Progenitor cell of endocrine pancreas (in vitro differentiated cells): ENCODE results near the gene PADI3. TPM values are rescaled to one million over a fixed set of nuclear protein-coding genes. Genes with fewer than 3 reads are reported as not detected.

ENCODE experiments used
- DNase-seq: peaks from one replicate; pipeline ENCODE4 v3.0.0; 2021; ENCODE audit warnings: low spot score; ENCODE audit not compliant: unreplicated experiment
- H3K27ac Mint-ChIP-seq: 2 replicates; pipeline ENCODE4 v1.8.0; 2021; ENCODE audit warnings: mild to moderate bottlenecking, moderate library complexity, mixed read lengths
- H3K27me3 Mint-ChIP-seq: 2 replicates; pipeline ENCODE4 v1.8.0; 2021; ENCODE audit warnings: mixed read lengths
- H3K36me3 Mint-ChIP-seq: 2 replicates; pipeline ENCODE4 v1.8.0; 2022; ENCODE audit warnings: mixed read lengths; ENCODE audit not compliant: insufficient read depth
- H3K4me1 Mint-ChIP-seq: 2 replicates; pipeline ENCODE4 v1.8.0; 2021; ENCODE audit warnings: low read depth, mixed read lengths
- H3K4me3 Mint-ChIP-seq: 2 replicates; pipeline ENCODE4 v1.8.0; 2021; ENCODE audit warnings: low read depth, mild to moderate bottlenecking, moderate library complexity, mixed read lengths
- H3K9me3 Mint-ChIP-seq: 2 replicates; pipeline ENCODE4 v1.8.0; 2021; ENCODE audit warnings: low read depth, mixed read lengths
- total RNA-seq: library from RNA; stranded (reverse); gene quantifications from 2 replicates; pipeline ENCODE4 v1.2.1, GENCODE V29; 2021
- TF ChIP-seq, protein P1 (sequence below): fragments of 200-600 bp; sonication (generic); IDR thresholded peaks from one replicate; pipeline ENCODE4 v1.5.0; 2021; ENCODE audit warnings: antibody characterized with exemption, mild to moderate bottlenecking; ENCODE audit not compliant: unreplicated experiment

PADI3 gene
- total RNA-seq, 1 donor from 2014 or later, result not detected

DNA sequence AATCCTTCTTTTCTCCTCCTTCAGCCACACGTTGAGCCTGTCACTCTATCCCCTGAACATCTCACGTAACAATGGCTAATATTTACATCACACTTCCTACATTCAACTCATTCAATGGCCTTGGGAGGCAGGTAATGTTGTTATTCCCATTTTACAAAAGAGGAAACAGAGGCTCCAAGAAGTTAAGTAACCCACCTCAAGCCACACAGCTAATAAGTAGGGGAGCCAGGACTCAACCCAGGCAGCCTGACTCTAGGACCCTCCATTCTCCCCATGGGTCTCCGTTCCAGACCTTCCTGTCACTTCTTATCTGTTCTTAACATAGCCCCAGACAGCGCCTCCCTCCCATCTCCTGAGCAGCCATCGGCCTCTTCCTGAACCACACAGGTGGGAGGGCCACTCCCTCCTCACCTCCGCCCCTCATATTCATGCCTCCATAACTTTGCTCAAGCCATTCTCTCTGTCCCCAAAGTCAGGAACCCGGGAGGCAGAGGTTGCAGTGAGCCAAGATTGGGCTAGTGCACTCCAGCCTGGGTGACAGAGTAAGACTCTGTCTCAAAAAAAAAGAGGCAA is 61.3 kb downstream of the PADI3 start:
- no peak for DNase-seq
- Mint-ChIP-seq H3K27ac (peak overlapping the region; percentile 5), H3K4me3 (no peak overlapping the region), H3K36me3 (no peaks in the 10 kb centered on the region), H3K4me1 (peaks cover 1% of the 10 kb centered on the region), H3K9me3 (no peaks in the 10 kb centered on the region), H3K27me3 (peaks cover 15% of the 10 kb centered on the region)
- TF ChIP-seq, protein P1, sequence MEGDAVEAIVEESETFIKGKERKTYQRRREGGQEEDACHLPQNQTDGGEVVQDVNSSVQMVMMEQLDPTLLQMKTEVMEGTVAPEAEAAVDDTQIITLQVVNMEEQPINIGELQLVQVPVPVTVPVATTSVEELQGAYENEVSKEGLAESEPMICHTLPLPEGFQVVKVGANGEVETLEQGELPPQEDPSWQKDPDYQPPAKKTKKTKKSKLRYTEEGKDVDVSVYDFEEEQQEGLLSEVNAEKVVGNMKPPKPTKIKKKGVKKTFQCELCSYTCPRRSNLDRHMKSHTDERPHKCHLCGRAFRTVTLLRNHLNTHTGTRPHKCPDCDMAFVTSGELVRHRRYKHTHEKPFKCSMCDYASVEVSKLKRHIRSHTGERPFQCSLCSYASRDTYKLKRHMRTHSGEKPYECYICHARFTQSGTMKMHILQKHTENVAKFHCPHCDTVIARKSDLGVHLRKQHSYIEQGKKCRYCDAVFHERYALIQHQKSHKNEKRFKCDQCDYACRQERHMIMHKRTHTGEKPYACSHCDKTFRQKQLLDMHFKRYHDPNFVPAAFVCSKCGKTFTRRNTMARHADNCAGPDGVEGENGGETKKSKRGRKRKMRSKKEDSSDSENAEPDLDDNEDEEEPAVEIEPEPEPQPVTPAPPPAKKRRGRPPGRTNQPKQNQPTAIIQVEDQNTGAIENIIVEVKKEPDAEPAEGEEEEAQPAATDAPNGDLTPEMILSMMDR, result no peak

- TF ChIP-seq, protein P1, result no peak
- peaks cover 1% of the 10 kb centered on the region for H3K4me1 Mint-ChIP-seq
- DNase-seq, result no peak
- no peak overlapping the region for H3K27ac Mint-ChIP-seq
- H3K36me3 Mint-ChIP-seq, result no peaks in the 10 kb centered on the region
- H3K4me3 Mint-ChIP-seq, result no peak overlapping the region
- H3K27me3 Mint-ChIP-seq, result peaks cover 18% of the 10 kb centered on the region
- no peaks in the 10 kb centered on the region for H3K9me3 Mint-ChIP-seq
These were observed 64.8 kb downstream of the PADI3 start for GRCh38 chr1:17313530-17314309.

GRCh38 chr1:17314491-17314971 is 65.6 kb downstream of the PADI3 start:
- DNase-seq, result no peak
- H3K27me3 Mint-ChIP-seq, result peaks cover 18% of the 10 kb centered on the region
- H3K9me3 Mint-ChIP-seq, result no peaks in the 10 kb centered on the region
- H3K4me3 Mint-ChIP-seq, result no peak overlapping the region
- H3K36me3 Mint-ChIP-seq, result no peaks in the 10 kb centered on the region
- TF ChIP-seq, protein P1, result no peak
- peaks cover 1% of the 10 kb centered on the region for H3K4me1 Mint-ChIP-seq
- no peak overlapping the region for H3K27ac Mint-ChIP-seq

DNA sequence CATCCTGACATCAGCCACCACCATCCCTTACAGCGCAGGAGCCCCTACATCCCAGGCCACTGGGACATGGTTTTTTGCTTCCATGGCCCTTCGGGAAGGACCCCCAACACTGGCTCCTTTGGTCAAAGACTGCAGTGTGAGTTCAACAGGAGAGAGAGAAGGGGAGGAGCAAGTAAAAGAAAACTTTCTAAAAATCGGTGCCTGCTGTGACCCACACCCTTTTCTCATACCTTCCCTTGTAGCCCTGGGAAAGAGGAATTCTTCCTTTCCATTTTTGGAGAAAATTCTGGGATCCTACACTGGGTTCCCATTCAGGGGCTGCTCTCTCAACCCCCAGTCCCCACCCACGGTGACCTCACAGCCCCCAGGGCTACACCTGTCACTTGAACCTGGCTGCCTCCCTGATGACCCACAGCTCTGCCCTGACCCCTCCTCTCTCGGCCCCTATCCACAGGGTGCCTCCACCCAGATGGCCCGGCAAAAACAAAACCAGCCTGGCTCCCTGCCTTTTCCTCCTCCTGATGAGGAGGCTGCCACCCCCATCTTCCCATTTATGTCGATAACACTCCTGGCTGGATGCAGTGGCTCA is 66.7 kb downstream of the PADI3 start:
- Mint-ChIP-seq H3K4me3 (no peak overlapping the region), H3K36me3 (no peaks in the 10 kb centered on the region), H3K4me1 (peaks cover 1% of the 10 kb centered on the region), H3K9me3 (no peaks in the 10 kb centered on the region), H3K27me3 (peaks cover 12% of the 10 kb centered on the region), H3K27ac (no peak overlapping the region)
- no peak for DNase-seq
- TF ChIP-seq, protein P1, result no peak

DNA sequence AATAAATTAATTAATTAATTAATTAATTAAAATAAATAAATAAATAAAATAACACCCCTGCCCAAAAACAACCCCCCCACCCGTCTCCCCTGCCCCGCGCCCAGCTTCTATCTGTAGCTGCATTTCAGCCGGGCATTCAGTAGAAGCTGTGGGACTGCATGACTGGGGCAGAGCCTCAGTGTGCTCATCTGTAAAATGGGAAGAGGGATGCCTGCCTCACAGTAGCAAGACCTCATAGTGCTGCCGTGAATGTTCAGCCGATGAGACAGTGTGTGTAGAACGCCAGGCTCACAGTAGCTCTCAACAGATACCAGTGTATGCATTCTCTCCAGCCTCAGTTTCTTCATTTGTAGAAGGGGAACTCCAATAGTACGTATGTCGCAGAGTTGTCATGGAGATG is 67.8 kb downstream of the PADI3 start:
- H3K36me3 Mint-ChIP-seq, result no peaks in the 10 kb centered on the region
- no peak for DNase-seq
- H3K27ac Mint-ChIP-seq, result no peak overlapping the region
- H3K4me1 Mint-ChIP-seq, result peaks cover 1% of the 10 kb centered on the region
- no peaks in the 10 kb centered on the region for H3K9me3 Mint-ChIP-seq
- no peak overlapping the region for H3K4me3 Mint-ChIP-seq
- H3K27me3 Mint-ChIP-seq, result peaks cover 12% of the 10 kb centered on the region
- TF ChIP-seq, protein P1, result no peak
